ENCODE results near the gene CHSY1.
A peak's percentile ranks its signal among the peaks of the same experiment; 100 is the strongest.
"Not testable (repeated sequence)": the region's sequence is repeated elsewhere in the genome, so short reads cannot be mapped to it uniquely, and the experiment has no call there.

CHSY1 gene, protein sequence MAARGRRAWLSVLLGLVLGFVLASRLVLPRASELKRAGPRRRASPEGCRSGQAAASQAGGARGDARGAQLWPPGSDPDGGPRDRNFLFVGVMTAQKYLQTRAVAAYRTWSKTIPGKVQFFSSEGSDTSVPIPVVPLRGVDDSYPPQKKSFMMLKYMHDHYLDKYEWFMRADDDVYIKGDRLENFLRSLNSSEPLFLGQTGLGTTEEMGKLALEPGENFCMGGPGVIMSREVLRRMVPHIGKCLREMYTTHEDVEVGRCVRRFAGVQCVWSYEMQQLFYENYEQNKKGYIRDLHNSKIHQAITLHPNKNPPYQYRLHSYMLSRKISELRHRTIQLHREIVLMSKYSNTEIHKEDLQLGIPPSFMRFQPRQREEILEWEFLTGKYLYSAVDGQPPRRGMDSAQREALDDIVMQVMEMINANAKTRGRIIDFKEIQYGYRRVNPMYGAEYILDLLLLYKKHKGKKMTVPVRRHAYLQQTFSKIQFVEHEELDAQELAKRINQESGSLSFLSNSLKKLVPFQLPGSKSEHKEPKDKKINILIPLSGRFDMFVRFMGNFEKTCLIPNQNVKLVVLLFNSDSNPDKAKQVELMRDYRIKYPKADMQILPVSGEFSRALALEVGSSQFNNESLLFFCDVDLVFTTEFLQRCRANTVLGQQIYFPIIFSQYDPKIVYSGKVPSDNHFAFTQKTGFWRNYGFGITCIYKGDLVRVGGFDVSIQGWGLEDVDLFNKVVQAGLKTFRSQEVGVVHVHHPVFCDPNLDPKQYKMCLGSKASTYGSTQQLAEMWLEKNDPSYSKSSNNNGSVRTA

DNA sequence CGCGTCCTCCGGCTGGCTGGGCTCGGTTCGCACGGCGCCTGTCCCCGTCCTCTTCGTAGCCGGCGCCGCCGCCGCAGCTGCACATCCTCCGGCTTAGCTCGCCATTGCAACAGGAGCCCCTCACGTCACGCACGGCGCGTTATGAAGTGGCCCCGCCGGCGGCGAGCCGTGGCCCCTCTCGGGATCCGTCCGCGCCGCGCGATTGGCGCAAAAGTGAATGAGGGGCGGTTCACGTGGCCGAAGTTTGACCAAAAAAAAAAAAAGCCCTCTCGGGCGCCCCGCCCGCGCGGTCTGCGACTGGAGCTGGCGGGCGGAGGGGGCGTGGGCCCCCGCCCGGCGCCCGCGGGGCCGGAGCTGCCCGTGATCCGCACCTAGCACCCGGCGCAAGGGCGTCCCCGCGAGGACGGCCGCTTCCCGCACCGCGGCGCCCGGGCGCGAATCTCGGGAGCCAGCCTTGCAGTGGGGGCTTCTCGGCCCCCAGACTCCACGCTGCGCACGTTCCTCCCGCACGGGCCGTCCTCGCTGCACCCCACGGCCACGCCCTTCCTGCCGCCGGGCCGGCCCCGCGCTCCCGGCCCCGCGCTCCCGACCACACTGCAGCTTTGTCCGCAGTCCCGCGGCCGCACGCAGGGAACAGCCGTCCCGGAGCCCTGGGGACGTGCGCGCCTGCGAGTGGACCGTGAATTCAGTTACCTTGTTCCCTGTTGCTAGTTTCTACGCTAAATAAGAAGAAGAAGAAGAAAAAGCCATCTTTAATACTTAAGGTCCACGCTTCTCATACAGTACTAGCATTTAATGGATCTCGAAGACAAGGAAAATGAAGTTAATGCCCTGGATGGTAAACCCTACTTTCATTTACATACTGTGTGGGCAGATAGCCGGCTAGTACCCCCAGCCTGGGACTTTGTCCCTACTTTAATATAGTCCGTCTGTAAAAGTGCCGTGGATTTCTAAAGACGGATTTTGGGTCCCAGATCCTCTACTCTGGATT lies at the start of gene CHSY1:
CHSY1 (minus strand) TSS at position 219 of the 991 bp plus-strand sequence. CDS start 592 bp downstream, outside the sequence.
- H3K36me3 ChIP-seq (ENCODE audit: control insufficient read depth in 2 of 2, insufficient read depth in 2 of 2, low read length in 2 of 2) = no peaks in the 10 kb centered on the region
- peak within 1 kb of the TSS; percentile 83 to 85 for H3K4me3 ChIP-seq (ENCODE audit: low read length in 2 of 2)
- peak within 1 kb of the TSS; percentile 74 to 84 for H3K9ac ChIP-seq (ENCODE audit: low read length in 2 of 2)
- H3K27me3 ChIP-seq (ENCODE audit: control insufficient read depth in 1 of 2, insufficient read depth in 2 of 2, low read length in 2 of 2) = no peaks in the 10 kb centered on the region
- peaks cover 26% of the 10 kb centered on the region for H3K4me1 ChIP-seq (ENCODE audit: control insufficient read depth, insufficient read depth, low read length)
- H3K27ac ChIP-seq (ENCODE audit: low read length) = peak within 1 kb of the TSS; percentile 64
- no peaks in the 10 kb centered on the region for H3K9me3 ChIP-seq (ENCODE audit: control insufficient read depth in 2 of 2, low read length in 2 of 2)

DNA sequence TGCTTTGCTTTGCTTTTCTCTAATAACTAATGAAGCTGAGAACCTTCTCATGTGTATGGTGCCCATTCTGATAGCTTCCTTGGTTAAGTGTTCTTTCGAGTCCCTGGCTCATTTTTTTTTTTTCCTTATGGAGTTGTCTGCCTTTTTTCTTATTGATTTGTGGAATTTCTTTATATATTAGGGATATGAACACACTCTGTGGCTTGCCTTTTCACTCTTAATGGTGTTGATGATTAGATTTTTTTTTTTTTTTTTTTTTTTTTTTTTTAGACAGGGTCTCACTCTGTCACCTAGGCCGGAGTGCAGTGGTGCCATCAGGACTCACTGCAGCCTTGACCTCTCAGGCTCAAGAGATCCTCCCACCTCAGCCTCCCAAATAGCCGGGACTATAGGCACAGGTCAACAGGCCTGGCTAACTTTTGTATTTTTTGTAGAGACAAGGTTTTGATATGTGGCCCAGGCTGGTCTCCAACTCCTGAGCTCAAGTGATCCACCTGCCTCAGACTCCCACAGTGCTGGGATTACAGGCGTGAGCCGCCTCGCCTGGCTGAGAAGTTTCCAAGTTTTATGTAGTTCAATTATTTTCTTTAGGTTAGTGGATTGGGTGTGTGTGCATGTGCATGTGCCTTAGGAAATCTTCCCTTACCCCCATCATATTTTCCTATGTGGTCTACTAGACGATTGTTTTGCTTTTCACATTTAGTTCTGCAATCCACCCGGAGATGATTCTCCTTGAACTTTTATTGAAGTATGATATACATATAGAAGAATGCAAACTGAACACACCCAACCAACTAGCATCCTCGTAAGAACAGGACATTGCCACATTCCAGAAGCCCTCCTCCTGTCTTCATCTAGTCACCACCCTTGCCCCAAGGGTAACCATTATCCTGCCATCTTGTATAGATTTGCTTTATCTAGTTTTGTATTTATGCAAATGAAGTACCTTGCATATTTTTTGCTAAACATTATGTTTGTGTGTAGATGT lies 44.9 kb upstream of the CHSY1 start:
- H3K27me3 ChIP-seq (ENCODE audit: control insufficient read depth in 1 of 2, insufficient read depth in 2 of 2, low read length in 2 of 2) = no peaks in the 10 kb centered on the region
- H3K9me3 ChIP-seq (ENCODE audit: control insufficient read depth in 2 of 2, low read length in 2 of 2) = no peaks in the 10 kb centered on the region
- H3K4me3 ChIP-seq (ENCODE audit: low read length in 2 of 2) = peak overlapping the region; percentile 86 to 94
- H3K4me1 ChIP-seq (ENCODE audit: control insufficient read depth, insufficient read depth, low read length) = peaks cover 19% of the 10 kb centered on the region
- no peak overlapping the region for H3K27ac ChIP-seq (ENCODE audit: low read length)
- H3K36me3 ChIP-seq (ENCODE audit: control insufficient read depth in 2 of 2, insufficient read depth in 2 of 2, low read length in 2 of 2) = no peaks in the 10 kb centered on the region
- peak overlapping the region in 1 of 2 donors; percentile 77 for H3K9ac ChIP-seq (ENCODE audit: low read length in 2 of 2)

DNA sequence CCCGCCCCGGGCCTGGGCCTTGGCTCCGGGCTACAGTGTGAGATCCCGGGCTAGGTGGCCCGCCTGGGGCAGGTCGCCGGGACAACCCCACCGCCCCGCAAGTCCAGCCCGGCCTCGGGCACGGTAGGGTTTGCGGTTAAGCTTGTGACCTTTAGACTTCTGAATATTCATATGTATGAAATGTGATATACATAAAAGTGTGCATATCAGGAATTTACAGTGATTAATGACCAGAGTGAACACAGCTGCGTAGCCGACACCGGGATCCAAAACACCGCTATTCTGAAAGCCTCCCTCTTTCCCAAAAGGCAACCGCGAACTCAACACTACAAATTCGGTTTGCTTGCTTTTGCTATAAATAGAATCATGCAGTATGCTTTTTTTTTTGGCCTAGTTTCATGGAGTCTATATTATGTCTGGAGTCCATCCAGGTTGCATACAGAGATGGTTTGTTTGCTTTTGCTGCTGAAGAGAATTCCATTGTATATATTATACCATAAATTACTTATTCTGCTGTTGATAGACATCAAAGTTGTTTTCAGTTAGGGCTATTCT lies 43.8 kb upstream of the CHSY1 start:
- Histone ChIP-seq H3K4me1 (ENCODE audit: control insufficient read depth, insufficient read depth, low read length) (peaks cover 19% of the 10 kb centered on the region), H3K9ac (ENCODE audit: low read length in 2 of 2) (peak overlapping the region; percentile 77 to 88), H3K27ac (ENCODE audit: low read length) (peak overlapping the region; percentile 86), H3K9me3 (ENCODE audit: control insufficient read depth in 2 of 2, low read length in 2 of 2) (no peaks in the 10 kb centered on the region), H3K27me3 (ENCODE audit: control insufficient read depth in 1 of 2, insufficient read depth in 2 of 2, low read length in 2 of 2) (no peaks in the 10 kb centered on the region), H3K36me3 (ENCODE audit: control insufficient read depth in 2 of 2, insufficient read depth in 2 of 2, low read length in 2 of 2) (no peaks in the 10 kb centered on the region), H3K4me3 (ENCODE audit: low read length in 2 of 2) (peak overlapping the region; percentile 86 to 94)

DNA sequence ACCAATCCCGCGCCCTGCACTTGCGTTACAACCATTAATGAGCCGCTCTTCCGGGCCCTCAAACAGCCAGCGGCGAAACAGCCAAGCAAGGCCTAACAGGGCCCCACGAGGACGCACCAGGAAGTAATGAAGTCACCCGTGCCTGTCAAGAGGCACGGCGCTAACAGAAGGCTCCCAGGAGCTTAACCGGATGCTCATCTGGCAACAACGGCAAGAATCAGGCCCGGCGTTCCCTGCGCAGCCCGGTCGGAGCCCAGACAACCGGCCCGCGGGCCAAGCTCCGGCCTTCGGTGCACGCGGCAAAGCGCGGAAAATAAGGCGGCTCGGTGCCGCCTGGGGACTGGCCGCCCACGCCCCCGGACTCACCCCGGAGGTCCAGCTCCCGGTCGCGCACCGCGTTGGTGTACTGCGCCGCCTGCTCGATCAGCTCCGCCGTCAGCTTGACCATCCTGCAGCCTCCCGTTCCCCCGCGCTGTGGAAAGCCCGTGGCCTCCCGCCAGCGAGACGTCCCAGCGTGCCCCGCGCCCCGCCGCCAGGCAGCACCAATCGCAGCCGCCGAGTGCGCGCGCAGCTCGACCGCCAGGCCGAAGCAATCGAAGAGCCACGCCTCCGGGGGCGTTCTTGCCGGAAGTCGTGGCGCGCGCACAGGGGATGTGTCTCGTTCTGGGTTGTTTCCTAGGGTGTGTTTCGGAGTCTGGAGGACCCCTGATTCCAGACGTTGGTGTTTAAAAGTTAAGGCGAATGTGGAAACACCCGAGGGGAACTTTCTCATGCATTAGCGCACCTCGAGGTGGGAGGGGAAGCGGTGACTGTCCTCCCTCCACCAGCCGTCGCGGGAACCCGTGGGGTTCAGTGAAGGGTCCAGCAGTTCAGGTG lies 43.1 kb upstream of the CHSY1 start, which contains the start of gene SNRPA1:
SNRPA1 (minus strand) TSS at position 518 of the 876 bp plus-strand sequence; CDS start at position 448, 70 bp downstream.
- H3K4me1 ChIP-seq (ENCODE audit: control insufficient read depth, insufficient read depth, low read length) = peaks cover 19% of the 10 kb centered on the region
- H3K27ac ChIP-seq (ENCODE audit: low read length) = peak within 1 kb of the TSS; percentile 86
- H3K9ac ChIP-seq (ENCODE audit: low read length in 2 of 2) = peak within 1 kb of the TSS; percentile 91 to 92
- H3K27me3 ChIP-seq (ENCODE audit: control insufficient read depth in 1 of 2, insufficient read depth in 2 of 2, low read length in 2 of 2) = no peaks in the 10 kb centered on the region
- no peaks in the 10 kb centered on the region for H3K9me3 ChIP-seq (ENCODE audit: control insufficient read depth in 2 of 2, low read length in 2 of 2)
- H3K4me3 ChIP-seq (ENCODE audit: low read length in 2 of 2) = peak within 1 kb of the TSS; percentile 86 to 94
- H3K36me3 ChIP-seq (ENCODE audit: control insufficient read depth in 2 of 2, insufficient read depth in 2 of 2, low read length in 2 of 2) = peaks cover 0 to 4% of the 10 kb centered on the region in 2 donors

DNA sequence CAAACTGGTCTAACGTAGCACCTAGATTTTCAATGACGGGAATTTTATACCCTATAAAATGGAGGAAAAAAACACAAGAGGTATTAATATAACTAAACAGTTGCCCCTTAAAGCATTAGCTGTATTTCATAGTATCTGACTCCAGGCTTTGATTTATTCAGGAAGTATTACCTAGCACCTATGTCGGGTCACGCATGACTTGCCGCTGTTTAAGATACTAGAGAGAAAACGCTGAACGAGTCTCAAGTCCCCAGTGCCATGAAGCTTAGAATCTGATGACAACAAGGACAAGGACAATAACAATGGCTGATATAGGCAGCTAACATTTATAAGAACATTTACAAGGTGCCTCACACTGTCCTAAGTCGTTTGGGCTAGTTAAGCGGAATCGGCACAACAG lies 41.3 kb upstream of the CHSY1 start:
- Histone ChIP-seq H3K4me3 (ENCODE audit: low read length in 2 of 2) (peak overlapping the region; percentile 86 to 94), H3K36me3 (ENCODE audit: control insufficient read depth in 2 of 2, insufficient read depth in 2 of 2, low read length in 2 of 2) (peaks cover 4 to 7% of the 10 kb centered on the region in 2 donors), H3K27me3 (ENCODE audit: control insufficient read depth in 1 of 2, insufficient read depth in 2 of 2, low read length in 2 of 2) (no peaks in the 10 kb centered on the region), H3K27ac (ENCODE audit: low read length) (no peak overlapping the region), H3K9me3 (ENCODE audit: control insufficient read depth in 2 of 2, low read length in 2 of 2) (no peaks in the 10 kb centered on the region), H3K9ac (ENCODE audit: low read length in 2 of 2) (peak overlapping the region in 1 of 2 donors; percentile 92), H3K4me1 (ENCODE audit: control insufficient read depth, insufficient read depth, low read length) (peaks cover 19% of the 10 kb centered on the region)

- H3K27me3 ChIP-seq (ENCODE audit: control insufficient read depth in 1 of 2, insufficient read depth in 2 of 2, low read length in 2 of 2) = no peaks in the 10 kb centered on the region
- peaks cover 26 to 33% of the 10 kb centered on the region in 2 donors for H3K36me3 ChIP-seq (ENCODE audit: control insufficient read depth in 2 of 2, insufficient read depth in 2 of 2, low read length in 2 of 2)
- no peak overlapping the region for H3K27ac ChIP-seq (ENCODE audit: low read length)
- no peak overlapping the region for H3K4me3 ChIP-seq (ENCODE audit: low read length in 2 of 2)
- H3K9me3 ChIP-seq (ENCODE audit: control insufficient read depth in 2 of 2, low read length in 2 of 2) = no peaks in the 10 kb centered on the region
- no peak overlapping the region for H3K9ac ChIP-seq (ENCODE audit: low read length in 2 of 2)
- H3K4me1 ChIP-seq (ENCODE audit: control insufficient read depth, insufficient read depth, low read length) = peaks cover 12% of the 10 kb centered on the region
Measured at GRCh38 chr15:101288905-101289513, 37.2 kb upstream of the CHSY1 start.

DNA sequence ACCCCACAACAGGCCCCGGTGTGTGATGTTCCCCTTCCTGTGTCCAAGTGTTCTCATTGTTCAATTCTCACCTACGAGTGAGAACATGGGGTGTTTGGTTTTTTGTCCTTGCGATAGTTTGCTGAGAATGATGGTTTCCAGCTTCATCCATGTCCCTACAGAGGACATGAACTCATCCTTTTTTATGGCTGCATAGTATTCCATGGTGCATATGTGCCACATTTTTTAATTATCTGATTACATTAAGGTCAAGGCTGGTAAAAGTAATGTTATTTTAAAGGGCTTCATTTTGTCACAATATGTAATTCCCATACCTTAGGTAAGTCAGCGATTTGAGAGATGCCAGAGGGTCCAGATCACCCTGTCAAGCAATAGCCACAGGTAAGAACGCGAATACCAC lies 35.5 kb upstream of the CHSY1 start:
- H3K27ac ChIP-seq (ENCODE audit: low read length); H3K4me3 ChIP-seq (ENCODE audit: low read length in 2 of 2); H3K9me3 ChIP-seq (ENCODE audit: control insufficient read depth in 2 of 2, low read length in 2 of 2); H3K9ac ChIP-seq (ENCODE audit: low read length in 2 of 2); H3K4me1 ChIP-seq (ENCODE audit: control insufficient read depth, insufficient read depth, low read length); H3K27me3 ChIP-seq (ENCODE audit: control insufficient read depth in 1 of 2, insufficient read depth in 2 of 2, low read length in 2 of 2): not testable (repeated sequence)
- H3K36me3 ChIP-seq (ENCODE audit: control insufficient read depth in 2 of 2, insufficient read depth in 2 of 2, low read length in 2 of 2) = peaks cover 37 to 40% of the 10 kb centered on the region in 2 donors

DNA sequence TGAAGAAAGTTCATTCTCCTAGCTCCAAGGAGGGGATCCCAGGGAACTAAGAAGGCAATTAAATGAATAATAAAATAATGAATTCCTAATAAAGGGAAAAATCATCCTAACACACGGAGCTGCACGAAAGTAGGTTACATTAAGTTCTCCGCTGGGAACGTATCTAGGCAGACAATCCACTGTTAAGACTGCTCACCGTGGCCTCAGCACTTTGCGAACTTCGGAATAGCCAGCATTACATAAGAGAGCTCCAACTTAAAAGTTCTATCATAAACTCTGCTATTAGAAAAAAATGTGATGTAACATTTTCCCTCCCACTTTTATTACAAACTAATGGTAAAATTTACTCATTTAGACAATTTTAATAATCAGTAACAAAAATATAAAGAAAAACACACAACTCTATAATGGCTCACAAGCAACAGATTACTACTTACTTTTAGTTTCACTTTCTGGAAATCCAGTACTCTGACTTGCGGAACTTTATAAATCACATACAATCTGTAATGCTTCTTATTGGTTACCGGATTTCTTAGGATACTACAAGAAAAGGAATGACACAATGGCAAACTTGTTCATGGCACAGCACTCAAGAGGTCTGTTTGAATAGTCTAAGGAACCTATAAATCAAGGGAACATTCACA lies 34.7 kb upstream of the CHSY1 start:
- Histone ChIP-seq H3K27ac (ENCODE audit: low read length) (no peak overlapping the region), H3K9me3 (ENCODE audit: control insufficient read depth in 2 of 2, low read length in 2 of 2) (no peaks in the 10 kb centered on the region), H3K4me3 (ENCODE audit: low read length in 2 of 2) (no peak overlapping the region), H3K36me3 (ENCODE audit: control insufficient read depth in 2 of 2, insufficient read depth in 2 of 2, low read length in 2 of 2) (peaks cover 42 to 44% of the 10 kb centered on the region in 2 donors), H3K4me1 (ENCODE audit: control insufficient read depth, insufficient read depth, low read length) (no peaks in the 10 kb centered on the region), H3K27me3 (ENCODE audit: control insufficient read depth in 1 of 2, insufficient read depth in 2 of 2, low read length in 2 of 2) (no peaks in the 10 kb centered on the region), H3K9ac (ENCODE audit: low read length in 2 of 2) (no peak overlapping the region)
